Activated gamma-delta T cell treated with anti-CD3 and anti-CD28 coated beads, Interleukin-2, amount 50 U/mL, for 16 hours (primary cell): Measurements from ENCODE around the gene TRMT61B.

Experiments used
- DNase-seq: peaks from one replicate; pipeline ENCODE4 v3.0.0-alpha.2; 2020; ENCODE audit warnings: low read depth

The TRMT61B gene

GRCh38 chr2:28855977-28856376 lies 14.1 kb downstream of the TRMT61B start:
- DNase-seq = no peak

- no peak for DNase-seq
These were observed 14.9 kb downstream of the TRMT61B start for GRCh38 chr2:28855193-28855592.

GRCh38 chr2:28842042-28842441 lies 28.1 kb downstream of the TRMT61B start:
- DNase-seq = no peak

- DNase-seq = no peak
These were observed 31.1 kb downstream of the TRMT61B start for GRCh38 chr2:28838971-28839370.

GRCh38 chr2:28835781-28836180 lies 34.3 kb downstream of the TRMT61B start:
- no peak for DNase-seq

- no peak for DNase-seq
These were observed 36.2 kb downstream of the TRMT61B start for GRCh38 chr2:28833740-28834470.

GRCh38 chr2:28828382-28828781 lies 41.7 kb downstream of the TRMT61B start:
- no peak for DNase-seq

GRCh38 chr2:28824870-28825269 lies 45.2 kb downstream of the TRMT61B start:
- no peak for DNase-seq

GRCh38 chr2:28824207-28824606 lies 45.9 kb downstream of the TRMT61B start:
- no peak for DNase-seq

- DNase-seq = no peak
These were observed 48.1 kb downstream of the TRMT61B start for GRCh38 chr2:28822036-28822435.

GRCh38 chr2:28821295-28821958 lies 48.7 kb downstream of the TRMT61B start:
- peak; percentile 49 for DNase-seq

- no peak for DNase-seq
These were observed 52.1 kb downstream of the TRMT61B start for GRCh38 chr2:28818053-28818452.

GRCh38 chr2:28810384-28811285 lies 59.5 kb downstream of the TRMT61B start, which contains the start of gene SPDYA:
Gene SPDYA (plus strand): TSS chr2:28810834. CDS start chr2:28816015, 5,181 bp downstream.
- peak; percentile 68 for DNase-seq

GRCh38 chr2:28809927-28810326 lies 60.2 kb downstream of the TRMT61B start:
- no peak for DNase-seq

GRCh38 chr2:28802975-28803429 lies 67.1 kb downstream of the TRMT61B start:
- no peak for DNase-seq

- DNase-seq = no peak
These were observed 68.4 kb downstream of the TRMT61B start for GRCh38 chr2:28801726-28802125.
